ENCODE data around the gene SMARCC2. TPM values are rescaled to one million over a fixed set of nuclear protein-coding genes. Genes with fewer than 3 reads are reported as not detected.

The SMARCC2 gene
- total RNA-seq, 1 experiment from 2014 or later, result 129 TPM

DNA sequence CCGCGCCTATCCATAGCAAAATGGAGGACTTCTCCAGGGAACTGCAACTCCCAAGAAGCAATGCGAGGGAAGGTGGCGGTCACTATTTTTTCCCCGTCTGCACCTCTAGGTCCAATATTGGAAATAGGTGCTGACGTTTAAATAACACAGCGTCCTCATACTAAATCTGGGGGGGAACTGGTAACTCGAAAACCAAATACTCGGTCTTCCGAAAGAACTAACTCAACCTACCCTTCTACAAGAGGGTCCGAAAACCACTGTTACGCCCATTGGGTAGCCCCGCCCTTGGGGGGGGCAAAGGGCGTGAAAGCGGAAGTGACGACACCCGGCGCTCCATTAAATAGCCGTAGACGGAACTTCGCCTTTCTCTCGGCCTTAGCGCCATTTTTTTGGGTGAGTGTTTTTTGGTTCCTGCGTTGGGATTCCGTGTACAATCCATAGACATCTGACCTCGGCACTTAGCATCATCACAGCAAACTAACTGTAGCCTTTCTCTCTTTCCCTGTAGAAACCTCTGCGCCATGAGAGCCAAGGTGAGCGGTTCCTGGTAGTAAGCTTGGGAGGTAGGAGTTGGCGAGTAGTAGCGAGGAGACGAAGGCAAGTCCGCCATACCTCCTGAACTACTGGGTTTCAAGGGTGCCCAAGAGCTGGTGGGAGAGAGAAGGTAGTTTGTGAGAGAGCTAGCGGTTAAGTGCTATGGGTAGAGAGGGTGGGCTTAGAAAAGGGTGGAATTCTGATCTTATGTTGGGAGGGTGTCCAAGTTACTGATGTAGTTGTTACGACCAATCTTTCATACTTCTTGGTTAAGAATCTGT, 72.8 kb downstream of the SMARCC2 start, which contains the start of gene RPL41:
TSS of gene RPL41 (plus strand) at position 367 of the 815 bp plus-strand sequence.
- no peaks in the 10 kb centered on the region for H3K27me3 ChIP-seq (ENCODE audit: control insufficient read depth, insufficient read depth, low read length)
- intact Hi-C loops (cut with micrococcal nuclease; ENCODE audit: unreplicated experiment) (loop anchor here (5.0 to 10.0 kb wide), 2 partner anchors 41 to 72 kb away; partner anchors contain the start of genes MYL6 and RPS26), in situ Hi-C loops (cut with HindIII; ENCODE audit: low pct_unique_long_range_greater_than_20kb, low sequenced_read_pairs) (no loop called here)
- H3K4me1 ChIP-seq (ENCODE audit: control insufficient read depth, insufficient read depth, low read length), result peaks cover 30% of the 10 kb centered on the region
- CTCF ChIA-PET, result no interaction called here
- DNase-seq (ENCODE audit: low read depth, low spot score) (peak; percentile 94), ATAC-seq (peak; percentile 67)
- H3K36me3 ChIP-seq (ENCODE audit: control insufficient read depth, insufficient read depth, low read length), result peaks cover 18% of the 10 kb centered on the region
- peak within 1 kb of the TSS; percentile 69 to 100 for H3K4me3 ChIP-seq (ENCODE audit: low read depth in 2 of 2, low read length in 2 of 2)
- H3K9me3 ChIP-seq (ENCODE audit: control insufficient read depth, insufficient read depth, low read depth, low read length), result no peaks in the 10 kb centered on the region
- BruUV-seq (replicated peaks), result TSS peak; percentile 99
- TF ChIP-seq SIN3A (IDR thresholded peaks at IDR 0.05; ENCODE audit: borderline replicate concordance, insufficient read depth, low read depth, low read length) (peak; percentile 63; the same call in 1 of the 2 replicates), TCF7L2 (IDR thresholded peaks at IDR 0.05; ENCODE audit: low read depth, low read length) (no peak), POLR2AphosphoS5 (IDR thresholded peaks at IDR 0.05; ENCODE audit: low read depth, low read length) (peak; percentile 100)
- TF ChIP-seq, protein P1, sequence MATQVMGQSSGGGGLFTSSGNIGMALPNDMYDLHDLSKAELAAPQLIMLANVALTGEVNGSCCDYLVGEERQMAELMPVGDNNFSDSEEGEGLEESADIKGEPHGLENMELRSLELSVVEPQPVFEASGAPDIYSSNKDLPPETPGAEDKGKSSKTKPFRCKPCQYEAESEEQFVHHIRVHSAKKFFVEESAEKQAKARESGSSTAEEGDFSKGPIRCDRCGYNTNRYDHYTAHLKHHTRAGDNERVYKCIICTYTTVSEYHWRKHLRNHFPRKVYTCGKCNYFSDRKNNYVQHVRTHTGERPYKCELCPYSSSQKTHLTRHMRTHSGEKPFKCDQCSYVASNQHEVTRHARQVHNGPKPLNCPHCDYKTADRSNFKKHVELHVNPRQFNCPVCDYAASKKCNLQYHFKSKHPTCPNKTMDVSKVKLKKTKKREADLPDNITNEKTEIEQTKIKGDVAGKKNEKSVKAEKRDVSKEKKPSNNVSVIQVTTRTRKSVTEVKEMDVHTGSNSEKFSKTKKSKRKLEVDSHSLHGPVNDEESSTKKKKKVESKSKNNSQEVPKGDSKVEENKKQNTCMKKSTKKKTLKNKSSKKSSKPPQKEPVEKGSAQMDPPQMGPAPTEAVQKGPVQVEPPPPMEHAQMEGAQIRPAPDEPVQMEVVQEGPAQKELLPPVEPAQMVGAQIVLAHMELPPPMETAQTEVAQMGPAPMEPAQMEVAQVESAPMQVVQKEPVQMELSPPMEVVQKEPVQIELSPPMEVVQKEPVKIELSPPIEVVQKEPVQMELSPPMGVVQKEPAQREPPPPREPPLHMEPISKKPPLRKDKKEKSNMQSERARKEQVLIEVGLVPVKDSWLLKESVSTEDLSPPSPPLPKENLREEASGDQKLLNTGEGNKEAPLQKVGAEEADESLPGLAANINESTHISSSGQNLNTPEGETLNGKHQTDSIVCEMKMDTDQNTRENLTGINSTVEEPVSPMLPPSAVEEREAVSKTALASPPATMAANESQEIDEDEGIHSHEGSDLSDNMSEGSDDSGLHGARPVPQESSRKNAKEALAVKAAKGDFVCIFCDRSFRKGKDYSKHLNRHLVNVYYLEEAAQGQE (IDR thresholded peaks at IDR 0.05; ENCODE audit: insufficient read depth in 1 of 2, low read depth in 2 of 2, low read length in 1 of 2), result peak in 1 of 2 experiments; percentile 40; a peak in 1 of 4 replicates
- TF ChIP-seq, protein P2, sequence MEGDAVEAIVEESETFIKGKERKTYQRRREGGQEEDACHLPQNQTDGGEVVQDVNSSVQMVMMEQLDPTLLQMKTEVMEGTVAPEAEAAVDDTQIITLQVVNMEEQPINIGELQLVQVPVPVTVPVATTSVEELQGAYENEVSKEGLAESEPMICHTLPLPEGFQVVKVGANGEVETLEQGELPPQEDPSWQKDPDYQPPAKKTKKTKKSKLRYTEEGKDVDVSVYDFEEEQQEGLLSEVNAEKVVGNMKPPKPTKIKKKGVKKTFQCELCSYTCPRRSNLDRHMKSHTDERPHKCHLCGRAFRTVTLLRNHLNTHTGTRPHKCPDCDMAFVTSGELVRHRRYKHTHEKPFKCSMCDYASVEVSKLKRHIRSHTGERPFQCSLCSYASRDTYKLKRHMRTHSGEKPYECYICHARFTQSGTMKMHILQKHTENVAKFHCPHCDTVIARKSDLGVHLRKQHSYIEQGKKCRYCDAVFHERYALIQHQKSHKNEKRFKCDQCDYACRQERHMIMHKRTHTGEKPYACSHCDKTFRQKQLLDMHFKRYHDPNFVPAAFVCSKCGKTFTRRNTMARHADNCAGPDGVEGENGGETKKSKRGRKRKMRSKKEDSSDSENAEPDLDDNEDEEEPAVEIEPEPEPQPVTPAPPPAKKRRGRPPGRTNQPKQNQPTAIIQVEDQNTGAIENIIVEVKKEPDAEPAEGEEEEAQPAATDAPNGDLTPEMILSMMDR (IDR thresholded peaks at IDR 0.05), result no peak
- H3K27ac ChIP-seq (ENCODE audit: low read length), result peak within 1 kb of the TSS; percentile 95
- POLR2A ChIA-PET, result interaction anchor here (0.6 to 0.7 kb wide), 4 partner anchors 15 to 44 kb away, joined by 4 to 7 read pairs (median 6); no protein-coding TSS in a partner anchor

DNA sequence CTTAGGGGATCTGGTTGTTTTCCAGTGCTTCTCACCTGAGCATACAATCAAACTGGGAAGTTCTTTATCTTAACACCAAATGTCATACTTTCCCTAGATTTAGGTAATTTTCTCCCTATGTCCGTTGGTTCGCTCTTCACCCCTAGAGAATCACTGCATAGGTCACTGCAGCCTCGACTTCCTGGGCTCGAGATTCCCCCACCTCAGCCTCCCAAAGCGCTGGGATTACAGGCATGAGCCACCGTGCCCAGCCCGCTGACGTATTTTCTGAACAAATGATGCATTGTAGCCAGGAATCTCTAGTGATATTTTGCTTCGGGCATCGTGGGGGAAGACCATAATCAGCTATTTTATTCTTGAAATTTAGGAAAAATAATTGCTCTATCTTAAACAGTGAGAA, 74.0 kb downstream of the SMARCC2 start:
- CTCF ChIA-PET, result no interaction called here
- TF ChIP-seq, protein P1 (IDR thresholded peaks at IDR 0.05; ENCODE audit: insufficient read depth in 1 of 2, low read depth in 2 of 2, low read length in 1 of 2), result no peak
- no peak for TF ChIP-seq POLR2AphosphoS5 (IDR thresholded peaks at IDR 0.05; ENCODE audit: low read depth, low read length)
- no peak for TF ChIP-seq TCF7L2 (IDR thresholded peaks at IDR 0.05; ENCODE audit: low read depth, low read length)
- no peak for TF ChIP-seq SIN3A (IDR thresholded peaks at IDR 0.05; ENCODE audit: borderline replicate concordance, insufficient read depth, low read depth, low read length)
- TF ChIP-seq, protein P2 (IDR thresholded peaks at IDR 0.05), result no peak
- H3K4me1 ChIP-seq (ENCODE audit: control insufficient read depth, insufficient read depth, low read length), result peaks cover 30% of the 10 kb centered on the region
- POLR2A ChIA-PET, result interaction anchor here (0.7 kb wide), 2 partner anchors 13 to 22 kb away, joined by 4 to 7 read pairs; no protein-coding TSS in a partner anchor
- peak overlapping the region; percentile 69 to 100 for H3K4me3 ChIP-seq (ENCODE audit: low read depth in 2 of 2, low read length in 2 of 2)
- peaks cover 29% of the 10 kb centered on the region for H3K36me3 ChIP-seq (ENCODE audit: control insufficient read depth, insufficient read depth, low read length)
- DNase-seq (ENCODE audit: low read depth, low spot score) (no peak), ATAC-seq (no peak)
- TSS peak; percentile 90 for BruUV-seq (replicated peaks)
- in situ Hi-C loops (cut with HindIII; ENCODE audit: low pct_unique_long_range_greater_than_20kb, low sequenced_read_pairs) (no loop called here), intact Hi-C loops (cut with micrococcal nuclease; ENCODE audit: unreplicated experiment) (loop anchor here (5.0 to 10.0 kb wide), 2 partner anchors 42 to 71 kb away; partner anchors contain the start of genes MYL6 and RPS26)
- peak overlapping the region; percentile 95 for H3K27ac ChIP-seq (ENCODE audit: low read length)
- H3K9me3 ChIP-seq (ENCODE audit: control insufficient read depth, insufficient read depth, low read depth, low read length), result no peaks in the 10 kb centered on the region
- no peaks in the 10 kb centered on the region for H3K27me3 ChIP-seq (ENCODE audit: control insufficient read depth, insufficient read depth, low read length)

Measured in Panc1 (cell line).